HG02970 (cell line): Measurements from ENCODE around the gene SERPINE2.

Experiments
- ATAC-seq: cut with Tn5 transposase; IDR thresholded peaks from one replicate; pipeline ENCODE4 v1.9.1; 2021; ENCODE audit warnings: mild to moderate bottlenecking, moderate library complexity, moderate number of reproducible peaks; ENCODE audit not compliant: unreplicated experiment, low FRiP score

SERPINE2 gene

GRCh38 chr2:224039080-224039769, at the start of gene SERPINE2:
SERPINE2 (minus strand) TSS chr2:224039286; CDS start chr2:224001900, 37,386 bp downstream.
- ATAC-seq = peak; percentile 55

GRCh38 chr2:224086226-224086914, 47.3 kb upstream of the SERPINE2 start:
- ATAC-seq = no peak

GRCh38 chr2:224085811-224086210, 46.7 kb upstream of the SERPINE2 start:
- ATAC-seq = no peak

GRCh38 chr2:224085246-224085645, 46.2 kb upstream of the SERPINE2 start:
- ATAC-seq = no peak

DNA sequence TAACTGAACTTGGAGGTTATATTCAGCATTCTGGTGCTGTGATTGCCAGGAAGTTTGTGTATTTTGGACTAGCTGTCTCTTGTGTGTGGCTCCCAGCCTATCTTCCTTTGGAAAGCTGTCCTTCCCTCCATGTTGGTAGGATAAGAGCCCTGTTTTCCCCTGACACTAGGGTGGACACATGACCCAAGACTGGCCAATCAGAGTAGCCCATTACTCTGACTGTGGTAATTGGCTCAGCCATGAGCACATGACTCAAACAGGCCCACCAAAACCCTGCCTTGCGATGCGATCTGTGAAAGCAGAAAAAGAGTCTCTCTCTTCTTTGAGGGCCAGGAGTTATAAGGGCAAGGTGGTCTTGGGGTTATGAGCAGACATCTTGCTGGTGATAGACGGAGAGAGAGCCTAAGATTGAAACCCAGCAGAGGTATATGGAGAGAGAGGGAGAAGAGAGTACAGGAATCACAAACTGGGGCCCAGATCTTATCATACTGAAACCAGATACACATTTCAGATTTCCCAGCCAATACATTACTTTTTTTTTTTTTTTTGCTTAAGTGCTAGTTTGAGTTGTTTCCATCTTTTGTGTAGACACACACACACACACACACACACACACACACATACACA, 45.3 kb upstream of the SERPINE2 start:
- no peak for ATAC-seq

DNA sequence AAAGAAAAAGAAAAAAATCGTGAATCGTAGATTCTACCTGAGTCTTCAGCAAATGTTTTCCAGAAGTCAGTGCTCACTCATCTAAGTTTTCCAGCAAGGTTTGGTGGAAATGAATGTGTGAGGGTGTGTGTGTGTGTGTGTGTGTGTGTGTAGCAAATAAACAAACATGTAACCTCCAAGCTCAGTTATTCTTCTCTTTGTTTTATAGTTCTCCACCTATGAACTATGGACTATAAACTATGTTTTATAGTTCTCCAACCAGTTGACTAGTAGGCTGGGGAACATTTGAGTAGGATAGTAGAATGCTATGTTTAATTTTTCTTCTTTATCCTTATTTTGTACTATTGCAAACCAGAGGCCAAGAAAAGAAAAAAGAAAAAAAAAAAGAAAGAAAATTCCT, 44.6 kb upstream of the SERPINE2 start:
- ATAC-seq = no peak

GRCh38 chr2:224078656-224079055, 39.6 kb upstream of the SERPINE2 start:
- no peak for ATAC-seq

GRCh38 chr2:224077773-224078507, 38.9 kb upstream of the SERPINE2 start:
- no peak for ATAC-seq

- ATAC-seq = no peak
Observed at GRCh38 chr2:224075588-224075987, 36.5 kb upstream of the SERPINE2 start.

- no peak for ATAC-seq
Observed at GRCh38 chr2:224073676-224074075, 34.6 kb upstream of the SERPINE2 start.

- no peak for ATAC-seq
Observed at GRCh38 chr2:224072541-224073188, 33.6 kb upstream of the SERPINE2 start.

GRCh38 chr2:224069172-224069571, 30.1 kb upstream of the SERPINE2 start:
- no peak for ATAC-seq

GRCh38 chr2:224063298-224063648, 24.2 kb upstream of the SERPINE2 start:
- no peak for ATAC-seq

DNA sequence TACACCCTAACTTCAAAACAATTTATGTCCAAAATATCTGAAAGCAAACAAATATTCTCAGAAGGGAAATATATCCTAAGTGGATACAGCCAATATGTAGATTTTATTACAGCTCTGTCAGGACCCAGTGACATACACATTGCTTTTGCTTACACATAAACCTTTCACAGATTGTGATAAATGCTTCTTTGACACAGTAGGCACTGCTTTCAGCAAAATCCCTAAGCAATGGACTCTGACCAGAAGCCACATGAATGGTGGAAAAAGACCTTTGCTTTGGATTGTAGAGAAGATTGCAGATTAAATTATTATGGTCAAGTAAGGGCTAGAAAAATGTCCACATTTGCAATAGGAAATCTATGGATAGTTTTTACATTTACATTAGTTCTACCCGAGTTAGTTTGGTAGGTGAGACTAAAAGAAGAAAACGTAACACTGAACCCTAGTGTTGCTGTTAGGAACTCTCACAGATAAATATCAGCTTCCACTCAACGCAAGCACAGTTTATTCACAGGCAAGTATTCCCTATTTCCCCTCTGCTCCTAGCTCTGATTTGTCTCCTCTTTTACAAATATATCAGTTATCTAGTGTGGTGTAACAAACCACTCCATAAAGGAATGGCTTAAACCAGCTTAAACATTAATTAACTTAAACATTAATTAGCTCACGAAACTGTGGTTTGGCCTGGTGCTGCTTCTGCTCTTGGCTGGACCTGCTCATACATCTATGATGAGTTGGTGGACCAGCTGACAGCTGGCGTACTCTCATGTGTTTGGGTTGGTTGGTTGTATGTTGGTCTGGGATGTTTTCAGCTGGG, 23.6 kb upstream of the SERPINE2 start:
- ATAC-seq = no peak

- ATAC-seq = no peak
Observed at GRCh38 chr2:224060783-224061482, 21.8 kb upstream of the SERPINE2 start.

DNA sequence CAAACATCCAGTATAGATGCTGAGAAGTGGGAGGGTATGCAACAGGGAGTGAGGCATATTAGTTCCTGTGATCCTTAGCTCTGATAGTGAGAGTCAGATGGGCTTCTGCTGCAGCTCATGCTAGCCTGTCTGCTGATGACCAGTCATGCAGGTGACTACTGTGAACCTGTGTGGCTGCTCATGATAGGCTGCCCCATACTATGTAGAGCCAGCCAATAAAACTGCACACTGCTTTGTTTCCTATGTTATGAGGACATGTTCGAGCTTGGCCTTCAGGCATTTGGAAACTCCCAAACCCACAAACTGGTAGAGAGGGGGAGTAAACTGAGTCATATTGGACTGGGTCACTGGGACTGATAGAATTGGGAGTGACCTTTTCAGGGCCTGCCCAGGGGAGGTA, 20.1 kb upstream of the SERPINE2 start:
- no peak for ATAC-seq

DNA sequence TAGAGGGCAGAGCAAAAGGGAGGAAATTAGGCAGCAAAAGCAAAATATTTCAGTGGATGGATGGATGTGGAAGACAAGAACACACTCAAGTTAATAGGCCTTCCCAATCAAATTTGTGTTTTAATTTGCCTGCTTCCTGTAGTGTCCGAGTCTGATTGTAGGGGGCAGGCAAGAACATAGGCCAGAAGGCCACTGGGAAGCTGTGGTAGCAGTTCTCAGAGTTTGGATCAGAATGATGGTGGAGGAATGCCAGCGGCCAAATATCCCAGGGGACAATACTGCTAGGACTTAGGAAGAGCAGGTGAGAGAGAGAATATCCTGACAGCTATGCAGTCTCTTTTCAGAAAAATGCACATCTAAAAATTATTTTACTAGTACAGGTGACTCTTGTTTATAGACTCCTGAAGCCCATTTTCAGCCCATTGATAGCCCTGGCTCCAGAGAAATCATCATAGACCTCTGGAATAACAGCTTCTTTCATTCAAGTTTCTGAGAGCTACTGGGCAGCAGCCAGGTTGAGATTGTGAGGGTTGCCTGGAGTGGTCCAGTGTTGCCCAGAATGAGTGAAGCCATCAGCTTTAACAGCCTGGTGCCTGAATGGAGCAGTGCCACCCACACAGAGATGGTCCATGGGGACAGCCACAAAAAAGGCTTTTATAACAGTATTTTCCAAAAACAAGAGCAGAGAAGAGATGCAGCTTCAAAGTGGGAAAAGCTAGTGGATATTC, 19.1 kb upstream of the SERPINE2 start:
- no peak for ATAC-seq

- no peak for ATAC-seq
Observed at GRCh38 chr2:224056889-224057288, 17.8 kb upstream of the SERPINE2 start.
